HCT116 (cell line): ENCODE results near the gene C9orf78. TPM values are rescaled to one million over a fixed set of nuclear protein-coding genes. Genes with fewer than 3 reads are reported as not detected.

ENCODE experiments used
- ATAC-seq: fragments of 200-7000 bp; cut with Tn5 transposase; 2 replicates; pipeline ENCODE4 v1.9.1; 2020; ENCODE audit warnings: mild to moderate bottlenecking, moderate library complexity
- BruUV-seq: library from RNA; stranded (reverse); fragments of 400-500 nt; replicated peaks from 2 replicates; lab custom pipeline; 2021; lab: Mats Ljungman, UMichigan
- CTCF ChIA-PET: fragments of 300-600 bp; sonication (Branson Sonifier 250); formaldehyde crosslinking; loops from one replicate; lab custom pipeline; 2021; ENCODE audit warnings: antibody characterized with exemption; lab: Charles Lee
- POLR2A ChIA-PET: fragments of 300-600, 350-600 bp; sonication (Branson Sonifier 250); formaldehyde crosslinking; loops from one replicate; lab custom pipeline; 2021; ENCODE audit warnings: antibody characterized with exemption; lab: Charles Lee
- RAD21 ChIA-PET, 2 experiments: fragments of 300-600 bp; sonication (Branson Sonifier 250); formaldehyde crosslinking; loops; one replicate each; lab custom pipeline; 2023; ENCODE audit warnings: low total read pairs in 2 of 2; ENCODE audit not compliant: uncharacterized antibody in 2 of 2, unreplicated experiment in 2 of 2, low non-redundant PET in 1 of 2; lab: Charles Lee
- DNase-seq: peaks from one replicate; pipeline ENCODE4 v3.0.0-alpha.2; 2010; ENCODE audit warnings: low read depth, low spot score
- H2AFZ ChIP-seq: fragments of 200-600 bp; shearing (Covaris generic), sonication (generic); 2 replicates; pipeline ENCODE4 v1.6.1; 2017; ENCODE audit warnings: low read depth, mixed run types, mixed read lengths, antibody characterized with exemption, low read length; ENCODE audit not compliant: poor library complexity, severe bottlenecking
- H3K27ac ChIP-seq: 2 replicates; pipeline ENCODE4 v1.5.1; 2012; ENCODE audit warnings: low read depth, low read length
- H3K27me3 ChIP-seq: fragments of 200-600 bp; sonication (generic); 2 replicates; pipeline ENCODE4 v1.6.1; 2016; ENCODE audit warnings: mixed run types, low read length, mixed read lengths; ENCODE audit not compliant: insufficient read depth
- H3K36me3 ChIP-seq, 2 experiments: fragments of 200-500 bp in 1 of 2; fragments of 200-600 bp in 1 of 2; sonication (Bioruptor generic) in 1 of 2; sonication (generic) in 1 of 2; 2 replicates each; pipeline versions ENCODE4 v1.5.1 to v1.6.1; 2014 to 2016; ENCODE audit warnings: low read length in 2 of 2, inconsistent platforms in 1 of 2, mixed read lengths in 1 of 2, mixed run types in 1 of 2; ENCODE audit not compliant: insufficient read depth in 2 of 2, control insufficient read depth in 1 of 2
- H3K4me1 ChIP-seq, 2 experiments: fragments of 200-600 bp in 1 of 2; sonication (generic) in 1 of 2; 2 replicates each; pipeline versions ENCODE4 v1.5.1 to v1.6.1; 2012 to 2017; ENCODE audit warnings: low read length in 2 of 2, inconsistent platforms in 1 of 2, mild to moderate bottlenecking in 1 of 2, mixed read lengths in 1 of 2, mixed run types in 1 of 2, moderate library complexity in 1 of 2; ENCODE audit not compliant: insufficient read depth in 2 of 2, control insufficient read depth in 1 of 2
- H3K4me2 ChIP-seq: fragments of 200-600 bp; sonication (generic); 2 replicates; pipeline ENCODE4 v1.6.1; 2017; ENCODE audit warnings: mixed run types, low read length, mixed read lengths
- H3K4me3 ChIP-seq, 2 experiments: fragments of 200-600 bp in 1 of 2; sonication (generic) in 1 of 2; replicated peaks in 1 of 2; 2 replicates each; pipeline ENCODE4 v1.5.1; 2011 to 2016; ENCODE audit warnings: low read length in 2 of 2, control low read depth in 1 of 2, low read depth in 1 of 2, mild to moderate bottlenecking in 1 of 2, mixed read lengths in 1 of 2, mixed run types in 1 of 2
- H3K79me2 ChIP-seq: fragments of 200-600 bp; sonication (generic); 2 replicates; pipeline ENCODE4 v1.6.1; 2017; ENCODE audit warnings: mild to moderate bottlenecking, mixed run types, low read length, moderate library complexity, mixed read lengths; ENCODE audit not compliant: insufficient read depth
- H3K9ac ChIP-seq: fragments of 200-600 bp; sonication (generic); 2 replicates; pipeline ENCODE4 v1.6.1; 2016; ENCODE audit warnings: low read length, mixed read lengths
- H3K9me2 ChIP-seq: fragments of 200-600 bp; sonication (generic), shearing (Covaris generic); 2 replicates; pipeline ENCODE4 v1.6.1; 2017; ENCODE audit warnings: mixed run types, mild to moderate bottlenecking, moderate library complexity; ENCODE audit not compliant: insufficient read depth
- H3K9me3 ChIP-seq, 2 experiments: fragments of 200-500 bp in 1 of 2; fragments of 200-600 bp in 1 of 2; sonication (Bioruptor generic) in 1 of 2; sonication (generic) in 1 of 2; 2 replicates each; pipeline ENCODE4 v1.6.1; 2014 to 2017; ENCODE audit warnings: low read length in 2 of 2, mixed read lengths in 2 of 2, inconsistent platforms in 1 of 2, low read depth in 1 of 2, mild to moderate bottlenecking in 1 of 2, mixed run types in 1 of 2, moderate library complexity in 1 of 2; ENCODE audit not compliant: control insufficient read depth in 1 of 2, insufficient read depth in 1 of 2
- H4K20me1 ChIP-seq: fragments of 200-600 bp; sonication (generic), shearing (Covaris generic); 2 replicates; pipeline ENCODE4 v1.6.1; 2017; ENCODE audit warnings: mixed run types, mild to moderate bottlenecking, moderate library complexity; ENCODE audit not compliant: insufficient read depth
- CBX3 ChIP-seq: IDR thresholded peaks from 2 replicates; pipeline ENCODE4 v1.6.1; 2012; ENCODE audit warnings: low read depth
- CEBPB ChIP-seq: IDR thresholded peaks from 2 replicates; pipeline ENCODE4 v1.6.1; 2012; ENCODE audit warnings: low read depth
- EGR1 ChIP-seq: IDR thresholded peaks from 2 replicates; pipeline ENCODE4 v1.6.1; 2012; ENCODE audit warnings: low read depth
- EZH2 ChIP-seq: fragments of 200-600 bp; sonication (generic); IDR thresholded peaks from 2 replicates; pipeline ENCODE4 v1.6.1; 2017; ENCODE audit warnings: antibody characterized with exemption, mixed run types
- EZH2phosphoT487 ChIP-seq: fragments of 200-600 bp; IDR thresholded peaks from 2 replicates; pipeline ENCODE4 v1.6.1; 2018; ENCODE audit warnings: antibody characterized with exemption, borderline replicate concordance
- JUND ChIP-seq: IDR thresholded peaks from 2 replicates; pipeline ENCODE4 v1.6.1; 2012
- MAX ChIP-seq: IDR thresholded peaks from 2 replicates; pipeline ENCODE4 v1.6.1; 2012
- POLR2A ChIP-seq: IDR thresholded peaks from 2 replicates; pipeline ENCODE4 v1.7.0; 2011; ENCODE audit warnings: borderline replicate concordance; ENCODE audit not compliant: insufficient read depth, insufficient read length; ENCODE audit errors: extremely low read depth
- RAD21 ChIP-seq: IDR thresholded peaks from 2 replicates; pipeline ENCODE4 v1.6.1; 2012; ENCODE audit warnings: low read depth, mild to moderate bottlenecking
- REST ChIP-seq: IDR thresholded peaks from 2 replicates; pipeline ENCODE4 v1.6.1; 2012; ENCODE audit warnings: low read depth
- SP1 ChIP-seq: IDR thresholded peaks from 2 replicates; pipeline ENCODE4 v1.6.1; 2012; ENCODE audit warnings: low read depth
- TCF7L2 ChIP-seq: IDR thresholded peaks from 2 replicates; pipeline ENCODE4 v1.7.0; 2011; ENCODE audit warnings: borderline replicate concordance, inconsistent platforms; ENCODE audit not compliant: insufficient read depth, insufficient read length; ENCODE audit errors: extremely low read depth
- YY1 ChIP-seq: IDR thresholded peaks from 2 replicates; pipeline ENCODE4 v1.6.1; 2011; ENCODE audit warnings: low read length, low read depth, moderate library complexity, mild to moderate bottlenecking; ENCODE audit not compliant: insufficient replicate concordance; ENCODE audit errors: extremely low read depth
- ZBTB33 ChIP-seq: IDR thresholded peaks from 2 replicates; pipeline ENCODE4 v1.6.1; 2011; ENCODE audit warnings: mild to moderate bottlenecking, low read length, moderate library complexity; ENCODE audit not compliant: insufficient replicate concordance; ENCODE audit errors: extremely low read depth
- ZNF274 ChIP-seq: fragments of 200-500 bp; sonication (Bioruptor generic); IDR thresholded peaks from 2 replicates; pipeline ENCODE4 v1.6.1; 2014; ENCODE audit warnings: mild to moderate bottlenecking, low read depth, low read length, inconsistent platforms
- intact Hi-C: fragments of 100-400 bp; cut with micrococcal nuclease; formaldehyde crosslinking; loops from 2 replicates; pipeline ENCODE4 v1.10.0; 2022
- total RNA-seq: library from RNA; stranded (reverse); gene quantifications from one replicate; pipeline ENCODE4 v1.2.1, GENCODE V29; 2021; ENCODE audit not compliant: unreplicated experiment
- TF ChIP-seq, protein P1 (sequence below): IDR thresholded peaks from 2 replicates; pipeline ENCODE4 v1.6.1; 2012

Gene C9orf78
- total RNA-seq, 1 experiment from 2014 or later: 41.4 TPM

GRCh38 chr9:129853614-129854013 lies 18.5 kb upstream of the C9orf78 start:
- H3K4me3 ChIP-seq: no peak overlapping the region
- no peak overlapping the region for H3K4me2 ChIP-seq

More at GRCh38 chr9:129853614-129854013, 18.5 kb upstream of the C9orf78 start:
- no peak for TF ChIP-seq EGR1
- no peak for TF ChIP-seq EZH2phosphoT487
- no peak for TF ChIP-seq EZH2
- no peak for TF ChIP-seq SP1
- no peak for TF ChIP-seq ZBTB33
- TF ChIP-seq YY1: no peak
- no peak for TF ChIP-seq CBX3
- TF ChIP-seq ZNF274: no peak
- no peak for TF ChIP-seq POLR2A
- no peak for TF ChIP-seq JUND
- no peak for TF ChIP-seq REST
- TF ChIP-seq RAD21: no peak
- no peak for TF ChIP-seq CEBPB
- TF ChIP-seq, protein P1, sequence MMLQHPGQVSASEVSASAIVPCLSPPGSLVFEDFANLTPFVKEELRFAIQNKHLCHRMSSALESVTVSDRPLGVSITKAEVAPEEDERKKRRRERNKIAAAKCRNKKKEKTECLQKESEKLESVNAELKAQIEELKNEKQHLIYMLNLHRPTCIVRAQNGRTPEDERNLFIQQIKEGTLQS: no peak
- TF ChIP-seq TCF7L2: no peak
- no peak for TF ChIP-seq MAX
- H3K4me1 ChIP-seq: no peaks in the 10 kb centered on the region
- no peaks in the 10 kb centered on the region for H3K9me2 ChIP-seq
- RAD21 ChIA-PET: no interaction called here
- H3K27ac ChIP-seq: no peak overlapping the region
- H3K9me3 ChIP-seq: no peaks in the 10 kb centered on the region
- POLR2A ChIA-PET: interaction anchor here (0.6 kb wide), 1 partner anchor 393 kb away, joined by 5 read pairs; no protein-coding TSS in a partner anchor
- no peaks in the 10 kb centered on the region for H3K27me3 ChIP-seq
- no peak for DNase-seq
- intact Hi-C loops: no loop called here
- no peak for ATAC-seq
- H3K36me3 ChIP-seq: peaks cover 0 to 4% of the 10 kb centered on the region in 2 experiments; a peak in 1 of 4 replicates
- no peak overlapping the region for H2AFZ ChIP-seq
- no TSS peak for BruUV-seq
- H4K20me1 ChIP-seq: no peaks in the 10 kb centered on the region
- no peak overlapping the region for H3K9ac ChIP-seq
- no peaks in the 10 kb centered on the region for H3K79me2 ChIP-seq
- CTCF ChIA-PET: no interaction called here
